GM19372 (cell line): ENCODE data around the gene CHN1.

Experiments
- ATAC-seq: cut with Tn5 transposase; IDR thresholded peaks from one replicate; pipeline ENCODE4 v1.9.1; 2021; ENCODE audit warnings: mild to moderate bottlenecking, low read depth, moderate library complexity; ENCODE audit not compliant: unreplicated experiment

The CHN1 gene

DNA sequence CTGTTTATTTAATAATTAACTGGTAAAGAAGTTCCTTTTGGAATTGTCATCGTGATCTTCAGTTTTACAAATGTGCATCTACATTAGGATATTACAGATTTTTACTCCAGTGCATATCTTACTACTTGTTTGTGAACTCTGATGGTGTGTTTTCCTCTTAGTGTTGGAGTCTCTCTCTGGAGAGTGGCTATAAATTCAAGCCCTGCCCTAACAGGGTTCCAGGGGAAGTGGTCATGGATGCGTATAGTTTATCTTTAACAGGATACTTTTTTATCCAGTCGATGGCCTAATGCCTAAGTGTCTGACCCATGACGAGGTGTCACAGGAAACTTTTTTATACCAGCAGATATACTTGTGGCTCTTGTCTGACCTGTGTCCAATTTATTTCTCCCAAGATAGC is 75.4 kb downstream of the CHN1 start:
- no peak for ATAC-seq

DNA sequence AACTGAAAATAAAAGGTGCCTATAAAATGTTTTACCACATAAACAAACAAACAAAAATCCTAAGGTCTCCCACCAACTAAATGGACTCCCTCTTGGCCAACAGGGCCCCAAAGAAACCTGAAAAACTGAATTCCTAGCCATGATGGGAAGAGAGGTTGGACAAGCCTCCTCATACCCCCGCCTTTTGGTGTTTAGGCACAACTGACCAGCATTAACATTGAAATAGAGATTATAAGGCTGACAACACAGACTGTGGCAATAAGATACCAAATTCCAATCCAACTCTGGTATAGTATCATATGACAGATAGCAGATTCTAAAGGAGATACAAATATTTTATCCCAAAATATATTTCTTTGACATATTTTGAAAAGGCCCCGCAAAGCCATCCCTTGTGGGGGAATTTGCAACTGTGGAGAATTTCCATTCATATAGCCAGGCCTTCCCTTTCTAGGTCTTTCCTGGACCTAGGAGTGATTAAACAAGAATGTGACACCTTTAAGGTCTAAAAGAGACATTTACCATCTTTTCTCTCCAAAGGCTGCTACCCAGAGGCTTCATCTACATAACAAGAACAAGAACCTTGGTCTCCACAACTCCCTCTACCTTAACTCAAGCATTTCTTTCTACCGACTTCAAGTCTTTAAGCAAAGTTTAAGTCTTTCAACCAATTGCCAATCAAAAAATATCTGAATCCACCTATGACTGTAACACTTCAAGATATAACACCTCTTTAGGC is 80.0 kb downstream of the CHN1 start:
- no peak for ATAC-seq

DNA sequence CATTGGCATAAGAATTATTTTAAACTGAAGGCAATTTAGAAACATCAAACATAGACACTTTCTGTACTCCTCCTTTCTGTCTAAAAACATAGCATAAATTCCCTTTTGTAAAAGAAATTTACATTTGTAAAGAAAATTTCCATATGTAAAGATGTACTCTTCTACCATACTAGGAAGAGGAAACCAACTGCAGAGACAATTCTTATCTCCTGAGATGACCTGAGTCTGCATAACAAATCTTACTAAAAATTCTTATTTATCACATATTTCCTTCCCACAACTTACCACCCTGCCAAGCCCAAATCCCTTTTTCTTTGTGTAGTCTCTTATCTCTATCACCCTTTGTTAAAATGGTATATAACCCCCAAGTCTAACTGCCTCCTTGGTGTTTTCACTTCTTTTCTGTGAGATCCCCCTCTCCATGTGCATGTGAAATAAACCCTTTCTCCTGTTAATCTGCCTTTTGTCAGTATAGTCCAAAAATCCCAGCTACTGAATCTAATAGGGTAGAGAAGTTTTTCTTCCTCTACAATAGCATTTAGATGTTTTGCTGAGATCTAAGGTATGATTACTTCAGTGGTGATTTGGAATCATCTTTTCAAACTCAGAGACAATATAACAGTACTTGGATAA is 81.0 kb downstream of the CHN1 start:
- no peak for ATAC-seq

DNA sequence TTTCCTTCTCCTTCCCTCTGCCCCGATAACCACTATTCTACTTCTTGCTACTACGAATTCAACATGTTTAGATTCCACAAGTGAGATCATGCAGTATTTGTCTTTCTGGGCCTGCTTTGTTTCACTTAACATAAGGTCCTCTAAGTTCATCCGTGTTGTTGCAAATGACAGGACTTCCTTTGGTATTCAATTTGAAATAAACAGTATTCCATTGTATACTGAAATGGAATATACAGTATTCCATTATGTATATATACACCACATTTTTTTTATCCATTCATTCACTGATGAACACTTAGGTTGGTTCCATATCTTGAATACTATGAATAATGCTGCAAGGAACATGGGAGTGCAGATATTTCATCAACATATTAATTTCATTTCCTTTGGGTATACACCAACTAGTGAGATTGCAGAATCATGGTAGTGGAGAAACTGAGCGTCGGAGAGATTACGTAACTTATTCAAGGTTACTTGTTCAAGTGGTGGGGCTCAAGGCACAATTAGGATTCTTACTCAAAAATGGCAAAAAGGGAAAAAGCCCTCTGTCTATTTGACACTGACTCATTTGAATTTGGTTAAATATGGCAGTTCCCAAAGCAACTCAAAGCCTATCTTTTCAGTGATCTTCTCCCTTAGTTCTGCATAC is 85.1 kb downstream of the CHN1 start:
- no peak for ATAC-seq

DNA sequence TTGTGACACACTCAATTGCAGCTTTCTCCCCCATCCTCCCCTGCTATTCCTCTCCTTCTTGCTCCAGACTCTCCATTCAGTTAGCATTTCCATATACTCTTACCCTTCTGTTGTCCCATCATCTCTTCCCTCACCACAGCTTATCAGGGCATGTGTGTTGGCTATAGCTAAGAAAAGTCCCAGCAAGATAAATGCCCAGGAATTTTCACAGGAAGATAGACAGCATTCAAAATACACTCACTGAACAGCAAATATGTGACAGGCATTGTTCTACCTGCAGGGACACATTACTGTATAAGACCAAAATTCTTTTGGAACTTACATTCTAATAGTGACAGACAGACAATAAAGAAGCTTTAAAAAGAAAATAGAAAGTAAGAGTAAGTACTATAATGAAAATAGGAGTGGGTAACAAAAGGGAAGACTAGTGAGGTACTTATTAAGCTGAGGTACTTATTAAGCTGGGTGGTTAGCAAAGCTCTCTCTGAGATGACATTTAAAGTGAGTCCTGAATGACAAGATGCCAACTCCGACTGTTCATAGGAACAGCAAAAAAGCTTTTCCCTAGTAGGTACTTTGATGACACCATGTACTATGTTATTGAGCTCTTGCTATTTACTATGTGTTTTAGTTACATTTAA is 86.2 kb downstream of the CHN1 start:
- ATAC-seq: no peak

DNA sequence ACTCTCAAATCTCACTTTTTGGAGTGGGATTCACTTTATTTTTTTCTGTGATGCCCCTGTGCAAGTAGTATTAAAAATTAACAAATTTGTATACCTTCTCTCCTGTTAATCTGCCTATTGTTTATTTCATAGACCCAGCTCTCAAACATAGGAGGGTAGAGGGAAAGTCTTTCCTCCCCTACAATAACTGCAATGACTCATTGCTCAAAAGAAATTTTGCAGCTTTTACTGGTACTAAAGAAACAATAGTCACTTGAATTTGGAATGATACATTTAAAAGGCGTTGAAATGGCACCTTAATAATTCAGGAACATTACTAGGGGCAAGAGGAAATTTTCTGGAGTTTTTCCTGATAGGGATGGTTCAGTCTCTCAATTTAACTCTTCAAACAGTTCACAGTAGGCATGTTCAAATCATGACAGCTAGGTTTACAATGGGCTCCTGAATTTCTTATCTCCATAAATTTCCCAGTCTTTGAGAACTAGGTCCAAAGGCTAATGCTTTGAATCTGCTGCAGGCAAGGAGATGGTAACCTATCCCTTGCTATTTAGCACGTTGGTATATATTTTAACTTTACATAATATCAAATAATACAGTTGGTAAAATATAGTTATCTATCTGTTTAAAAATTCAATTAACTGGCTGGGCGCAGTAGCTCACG is 88.8 kb downstream of the CHN1 start:
- no peak for ATAC-seq

DNA sequence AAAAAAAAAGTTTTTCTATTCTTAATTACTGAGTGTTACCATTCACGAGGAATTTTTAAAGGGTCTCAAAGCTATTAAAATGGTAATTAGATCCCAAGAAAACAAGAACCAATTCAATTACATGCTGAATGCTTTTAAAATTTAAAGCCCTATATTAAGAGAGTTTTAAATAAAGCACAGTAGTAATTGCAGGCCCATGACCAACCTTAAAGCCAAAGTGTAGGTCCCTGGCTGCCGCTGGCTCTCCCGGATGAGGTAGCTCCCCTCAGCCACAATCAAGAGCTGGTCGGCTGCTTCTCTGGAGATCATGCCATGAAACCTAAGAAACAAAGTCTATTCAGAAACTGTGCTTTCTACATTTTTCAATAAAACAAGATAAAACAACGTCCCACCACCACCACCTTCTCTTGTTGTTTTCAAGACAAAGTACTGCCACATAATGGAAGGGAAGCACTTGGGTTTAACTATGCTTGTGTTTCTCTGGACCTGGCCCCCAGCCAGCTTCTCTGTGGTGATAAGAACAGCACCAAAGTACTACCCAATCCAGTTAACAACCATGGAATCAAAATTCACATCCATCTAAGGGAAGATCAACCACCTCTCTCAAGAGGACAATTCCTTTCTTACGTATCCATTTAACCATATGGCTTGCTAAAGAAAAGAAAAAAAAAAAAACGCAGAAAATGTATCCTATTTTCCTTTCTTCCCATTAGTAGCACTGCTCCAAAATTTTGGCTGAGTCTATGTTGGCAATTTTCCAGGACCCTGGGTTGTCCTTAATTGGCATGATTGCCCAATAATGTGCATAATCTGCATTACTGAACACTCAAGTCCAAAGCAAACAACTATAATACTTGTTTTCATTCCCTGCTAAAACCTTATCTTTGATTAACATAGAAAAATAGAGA is 90.1 kb downstream of the CHN1 start:
- no peak for ATAC-seq

DNA sequence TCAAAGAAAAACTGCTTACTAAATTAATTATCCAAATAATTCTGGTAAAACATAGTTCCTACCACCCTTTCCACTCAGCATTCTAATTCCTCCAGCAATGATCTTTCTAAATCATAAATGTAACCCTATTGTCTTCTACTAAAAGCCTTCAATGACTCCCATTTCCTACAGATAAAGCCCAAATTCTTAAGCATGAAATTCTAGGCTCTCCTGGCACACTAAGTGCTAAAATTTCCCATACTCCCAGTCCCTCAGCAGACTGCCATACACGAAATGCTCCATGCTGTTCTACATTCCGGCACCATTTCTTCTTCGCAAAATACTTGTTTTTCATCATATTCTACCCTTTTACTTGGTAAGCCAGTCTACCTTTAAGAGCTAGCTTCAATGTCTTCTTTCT is 96.9 kb downstream of the CHN1 start:
- no peak for ATAC-seq

DNA sequence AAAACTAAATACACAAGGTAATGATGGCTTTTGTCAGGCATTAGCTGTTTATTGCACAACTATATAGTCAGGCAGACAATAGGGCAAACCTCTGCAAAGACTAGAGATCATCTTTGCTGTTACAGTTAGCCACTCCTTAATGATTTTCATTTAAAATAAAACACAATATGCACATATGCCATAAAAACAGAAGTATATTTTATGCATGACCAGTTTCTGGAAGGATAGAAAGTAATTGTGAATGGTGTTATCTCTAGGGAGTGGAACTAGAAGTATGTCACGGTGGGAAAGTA is 102.0 kb downstream of the CHN1 start:
- ATAC-seq: no peak

DNA sequence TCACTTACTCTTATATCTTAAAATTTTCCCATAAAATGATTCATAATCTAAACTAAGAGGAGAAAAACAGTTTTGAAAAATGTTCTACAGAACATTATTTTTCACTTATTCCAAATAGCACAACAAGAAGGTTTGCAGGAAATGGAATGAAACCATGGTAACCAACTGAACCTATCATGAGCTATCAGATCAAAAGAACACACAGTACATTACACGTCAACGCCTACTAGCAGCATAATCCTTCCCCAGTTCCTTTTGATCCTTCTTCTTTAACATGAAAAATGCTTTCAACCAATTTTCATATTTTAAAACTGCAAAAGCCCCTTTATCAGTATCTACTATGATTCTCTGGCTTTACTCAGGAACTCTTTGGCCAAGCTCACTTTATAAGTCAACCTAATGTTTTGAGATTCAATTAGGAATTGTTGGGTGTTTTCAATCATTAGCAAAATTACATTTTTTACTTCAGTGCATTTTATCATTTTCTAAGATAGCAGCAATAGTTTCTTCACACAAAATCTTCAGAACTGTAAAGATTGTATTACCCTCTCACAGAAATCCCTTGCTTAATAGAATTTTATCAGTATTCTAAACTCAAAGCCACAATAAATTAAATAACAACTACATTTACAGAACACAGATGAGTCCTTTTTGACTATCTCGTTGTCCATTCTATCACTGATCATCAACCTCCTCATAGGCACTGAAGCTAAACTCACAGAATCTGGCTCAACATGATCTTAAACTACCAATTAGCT is 102.5 kb downstream of the CHN1 start:
- no peak for ATAC-seq

DNA sequence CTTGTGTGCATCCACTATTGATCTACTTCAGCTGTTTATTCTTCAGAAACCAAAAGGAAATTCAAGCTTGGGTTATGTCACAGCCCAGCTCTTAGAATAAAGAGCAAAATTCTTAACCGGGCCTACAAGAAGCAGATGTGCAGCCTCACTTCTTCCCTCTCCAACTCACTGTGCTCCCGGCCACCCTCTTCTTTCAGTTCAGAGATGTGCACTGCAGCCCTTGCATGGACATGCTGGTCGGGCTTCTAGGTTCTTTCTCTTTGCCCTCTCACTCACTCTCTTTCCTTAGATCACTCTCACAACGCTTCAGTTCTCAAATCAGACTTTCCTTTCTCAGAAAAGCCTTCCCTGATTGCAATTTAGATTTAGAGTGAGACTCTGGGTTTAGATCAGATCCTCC is 104.1 kb downstream of the CHN1 start:
- ATAC-seq: no peak

DNA sequence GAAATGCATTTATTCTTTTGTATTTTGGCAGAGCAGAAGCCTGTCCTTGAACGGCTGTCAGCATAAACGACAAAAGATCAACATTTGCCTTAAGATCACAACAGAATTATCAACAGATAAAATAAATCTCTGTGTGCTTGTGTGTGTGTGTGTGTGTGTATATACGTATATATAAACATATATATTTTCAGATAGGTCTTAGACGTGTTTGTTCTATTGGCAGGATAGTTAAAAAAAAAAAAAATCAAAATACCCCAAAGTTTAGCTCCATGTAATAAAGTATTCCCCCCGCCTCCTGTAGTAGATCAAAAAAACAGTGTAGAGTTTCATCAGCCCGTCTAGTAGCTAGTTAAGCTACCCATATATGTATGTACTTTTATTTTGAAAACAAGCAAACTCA is 107.9 kb downstream of the CHN1 start:
- no peak for ATAC-seq

DNA sequence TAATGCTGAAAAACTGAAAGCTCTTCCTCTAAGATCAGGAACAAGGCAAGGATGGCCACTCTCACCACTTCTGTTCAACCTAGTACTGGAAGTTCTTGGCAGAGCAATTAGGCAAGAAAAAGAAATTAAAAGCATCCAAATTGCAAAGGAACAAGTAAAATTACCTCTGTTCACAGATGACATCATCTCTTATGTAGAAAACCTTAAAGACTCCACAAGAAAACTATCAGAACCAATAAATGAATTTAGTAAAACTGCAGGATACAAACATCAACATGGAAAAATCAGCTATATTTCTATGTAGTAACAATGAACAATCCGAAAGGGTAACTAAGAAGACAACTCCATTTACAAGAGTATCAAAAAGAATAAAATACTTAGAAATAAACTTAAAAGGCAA is 112.2 kb downstream of the CHN1 start:
- ATAC-seq: no peak

DNA sequence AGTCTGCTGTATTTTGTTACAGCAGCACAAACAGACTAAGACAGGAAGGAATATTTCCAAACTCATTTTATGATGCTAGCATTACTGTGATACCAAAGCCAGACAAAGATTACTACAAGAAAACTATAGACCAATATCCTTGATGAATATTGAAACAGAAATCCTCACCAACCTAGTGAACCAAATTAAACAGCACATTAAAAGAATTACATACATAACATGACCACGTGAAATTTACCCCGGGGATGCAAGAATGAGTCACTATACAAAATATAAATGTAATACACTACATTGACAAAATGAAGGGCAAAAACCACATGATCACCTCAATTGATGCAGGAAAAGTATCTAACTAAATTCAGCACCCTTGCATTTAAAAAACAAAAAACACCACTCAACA is 112.6 kb downstream of the CHN1 start:
- ATAC-seq: no peak

DNA sequence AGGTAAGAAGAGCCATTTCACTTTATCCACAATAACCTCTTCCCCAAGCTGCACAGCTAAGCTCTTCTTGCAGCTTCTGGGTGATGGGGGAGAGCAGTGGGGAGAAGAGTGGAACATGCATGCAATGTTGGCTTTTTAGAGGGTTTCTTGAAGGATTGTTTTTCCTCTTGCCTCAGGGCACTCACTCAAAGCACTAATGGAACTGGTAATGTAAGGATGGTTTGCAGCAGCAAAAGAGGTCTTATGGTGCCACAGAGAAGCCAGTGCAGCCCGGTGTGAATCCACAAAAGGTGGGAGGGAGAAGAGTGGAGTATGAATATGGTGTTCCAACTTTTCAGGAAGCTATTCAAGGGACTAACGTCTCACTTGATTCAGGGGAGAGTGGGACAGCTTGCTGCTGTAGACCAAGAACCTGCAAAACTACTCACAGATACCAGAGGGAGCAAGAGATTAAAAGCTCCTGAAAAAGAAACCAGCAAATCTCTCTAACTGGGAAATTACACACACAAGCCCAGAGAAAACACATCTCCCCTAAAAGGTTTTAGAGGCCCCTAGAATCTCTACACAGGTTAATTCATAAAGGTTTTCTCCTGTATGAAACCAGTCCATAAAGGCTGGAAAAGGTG is 116.4 kb downstream of the CHN1 start:
- ATAC-seq: no peak

DNA sequence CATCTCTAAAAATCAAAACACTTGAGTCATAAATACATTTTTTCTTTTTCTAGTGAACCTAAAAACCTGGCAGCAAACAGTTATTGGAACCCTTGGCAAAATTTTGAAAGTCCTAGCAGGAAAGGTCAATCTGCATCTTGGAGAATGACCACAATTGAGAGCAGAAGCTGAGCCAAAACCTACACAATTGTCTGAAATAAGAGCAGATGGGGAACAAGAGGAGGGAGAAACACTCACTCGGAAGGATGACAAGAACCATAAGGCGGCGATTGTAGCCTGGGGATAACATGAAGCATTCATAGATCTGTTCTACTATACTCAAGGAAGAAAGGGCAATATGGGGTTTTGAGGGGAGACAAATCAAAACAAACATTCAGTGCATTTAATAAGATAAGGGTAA is 117.0 kb downstream of the CHN1 start:
- no peak for ATAC-seq

DNA sequence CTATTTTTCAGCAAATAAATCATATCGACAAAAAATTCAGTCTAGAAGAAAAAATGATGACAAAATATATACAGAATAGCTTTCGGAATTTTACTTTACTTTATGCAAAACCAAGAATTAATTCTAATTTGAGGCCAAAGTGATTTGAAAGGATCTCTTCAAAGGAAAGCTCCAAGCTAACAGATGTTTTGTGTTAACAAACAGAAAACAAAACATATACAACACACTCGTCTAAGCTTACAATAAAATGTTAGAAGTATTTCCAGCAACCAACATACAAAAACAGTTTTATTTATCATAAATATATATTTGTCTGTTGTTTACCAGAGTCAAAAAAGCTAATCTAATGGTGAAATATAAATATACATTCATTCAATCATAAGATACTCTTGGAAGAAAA is 122.8 kb downstream of the CHN1 start:
- ATAC-seq: no peak

DNA sequence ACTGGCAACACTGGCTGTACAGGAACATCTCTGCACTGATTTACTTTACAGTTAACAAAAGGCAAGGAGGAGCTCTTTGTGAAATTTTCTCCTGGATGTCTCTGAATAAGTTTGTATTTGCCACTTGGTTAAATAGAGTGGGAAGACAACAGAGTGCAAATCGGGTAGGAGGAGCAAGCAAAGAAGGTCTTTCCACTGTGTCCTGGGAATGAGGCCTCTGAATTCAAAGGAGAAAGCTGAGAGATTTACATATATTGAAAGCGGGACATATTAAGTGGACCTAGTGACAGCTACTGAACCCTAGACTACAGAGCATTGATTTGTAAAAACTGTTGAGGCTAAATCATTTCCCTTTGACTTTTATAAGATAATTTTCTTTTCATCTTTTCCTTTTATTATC is 123.5 kb downstream of the CHN1 start:
- no peak for ATAC-seq

DNA sequence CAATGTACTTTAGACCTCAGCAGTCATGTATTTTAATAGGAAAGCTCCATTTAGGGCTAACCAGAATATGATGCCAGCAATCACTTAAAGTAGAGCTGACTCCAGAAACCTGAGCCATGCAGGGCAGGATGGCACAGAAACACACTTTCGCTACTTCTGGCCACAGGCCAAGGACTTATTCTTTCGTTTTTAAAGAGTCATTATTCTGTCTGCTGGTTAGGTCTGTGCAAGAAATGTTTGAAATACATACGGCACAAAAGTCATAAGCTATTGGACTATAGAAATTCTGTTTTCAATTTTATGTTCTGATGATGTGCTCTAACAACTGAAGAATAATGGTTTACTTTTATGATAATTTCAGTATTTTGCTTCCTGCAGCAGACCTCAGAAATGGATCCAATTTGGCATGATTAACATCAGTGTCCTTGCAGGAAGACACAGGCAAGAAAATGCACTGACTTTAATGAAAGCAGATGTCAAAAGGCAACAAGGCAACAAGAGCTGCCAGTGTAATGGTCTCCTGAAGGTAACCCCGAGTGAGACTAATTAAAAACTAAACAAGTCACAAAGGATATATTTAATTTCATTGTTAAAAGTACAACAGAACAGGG is 126.5 kb downstream of the CHN1 start:
- no peak for ATAC-seq
